ENCODE measurements around the gene RALB.
A peak's percentile ranks its signal among the peaks of the same experiment; 100 is the strongest.

DNA sequence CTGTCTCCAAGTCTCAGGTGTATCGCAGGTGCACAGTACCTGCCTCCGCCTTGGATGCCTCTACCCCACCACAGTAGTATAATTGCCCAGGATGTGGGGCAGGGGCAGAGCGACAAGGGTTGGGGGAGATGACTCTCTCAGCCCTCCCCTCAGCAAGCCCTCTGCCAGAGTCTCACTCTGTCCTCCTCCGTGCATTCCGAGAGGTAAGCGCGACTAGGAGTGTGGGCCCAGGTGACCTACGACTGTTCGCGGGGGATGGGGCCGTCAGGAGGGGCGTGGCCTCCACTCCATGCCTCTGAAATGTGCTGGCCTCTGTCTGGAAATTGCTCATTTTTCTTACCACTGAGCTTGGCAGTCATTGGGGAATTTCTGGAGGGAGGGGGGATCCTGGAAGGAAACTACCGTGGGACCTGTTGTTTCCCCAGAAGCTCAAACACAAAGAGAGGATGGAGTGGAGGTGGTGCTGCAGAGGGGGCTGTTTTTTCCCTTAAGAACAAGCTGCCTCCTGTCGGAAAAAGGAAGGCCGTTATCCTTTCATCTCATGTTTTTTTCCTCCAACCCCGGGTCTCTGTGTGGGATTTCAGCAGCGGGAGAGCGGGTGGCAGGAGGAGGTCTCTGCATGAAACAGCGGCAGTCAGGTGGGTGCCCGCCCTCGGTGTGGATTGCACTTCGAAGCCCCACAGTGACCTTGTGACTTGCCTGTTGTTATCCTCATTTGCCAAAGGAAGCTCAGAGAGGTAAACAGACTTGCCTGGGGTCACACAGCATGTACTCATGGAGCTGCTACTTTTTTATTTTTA lies 13.0 kb upstream of the RALB start:
- TF ChIP-seq E2F6 (IDR thresholded peaks at IDR 0.05; ENCODE audit: borderline replicate concordance, low read depth) (no peak), KDM5A (IDR thresholded peaks at IDR 0.05) (no peak), RAD21 (conservative IDR thresholded peaks at IDR 0.05 in 1 of 2, IDR thresholded peaks at IDR 0.05 in 1 of 2) (no peak), EP300 (IDR thresholded peaks at IDR 0.05) (no peak), EHF (CRISPR knock-in tag; IDR thresholded peaks at IDR 0.05) (no peak), CTCF (IDR thresholded peaks at IDR 0.05) (no peak), RARB (CRISPR knock-in tag; IDR thresholded peaks at IDR 0.05) (no peak), USF2 (IDR thresholded peaks at IDR 0.05) (no peak), RNF2 (IDR thresholded peaks at IDR 0.05; ENCODE audit: borderline replicate concordance, low read depth) (no peak), POLR2A (IDR thresholded peaks at IDR 0.05; ENCODE audit: low read length) (peak; percentile 2; the same call in 1 of the 2 replicates), SREBF2 (IDR thresholded peaks at IDR 0.05) (no peak), ZFP36 (IDR thresholded peaks at IDR 0.05; ENCODE audit: borderline replicate concordance, partially characterized antibody) (peak; percentile 71)
- TF ChIP-seq, protein P1, sequence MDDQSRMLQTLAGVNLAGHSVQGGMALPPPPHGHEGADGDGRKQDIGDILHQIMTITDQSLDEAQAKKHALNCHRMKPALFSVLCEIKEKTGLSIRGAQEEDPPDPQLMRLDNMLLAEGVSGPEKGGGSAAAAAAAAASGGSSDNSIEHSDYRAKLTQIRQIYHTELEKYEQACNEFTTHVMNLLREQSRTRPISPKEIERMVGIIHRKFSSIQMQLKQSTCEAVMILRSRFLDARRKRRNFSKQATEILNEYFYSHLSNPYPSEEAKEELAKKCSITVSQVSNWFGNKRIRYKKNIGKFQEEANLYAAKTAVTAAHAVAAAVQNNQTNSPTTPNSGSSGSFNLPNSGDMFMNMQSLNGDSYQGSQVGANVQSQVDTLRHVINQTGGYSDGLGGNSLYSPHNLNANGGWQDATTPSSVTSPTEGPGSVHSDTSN (IDR thresholded peaks at IDR 0.05) = no peak

Measured in A549 (cell line).